Measurements from ENCODE around the gene MYLK4.

Gene MYLK4

GRCh38 chr6:2750832-2751231, at the start of gene MYLK4:
Gene MYLK4, minus strand, starts transcription at chr6:2750922. Its CDS starts 1,628 bp downstream, at chr6:2749294.
- Mint-ChIP-seq H3K4me3 (no peak within 1 kb of the TSS), H3K36me3 (ENCODE audit: low read depth) (no peaks in the 10 kb centered on the region), H3K9me3 (no peaks in the 10 kb centered on the region), H3K27ac (no peak within 1 kb of the TSS), H3K4me1 (ENCODE audit: low read depth) (peaks cover 5% of the 10 kb centered on the region), H3K27me3 (peaks cover 39% of the 10 kb centered on the region)
- DNase-seq: no peak

- DNase-seq: no peak
- H3K27me3 Mint-ChIP-seq: no peaks in the 10 kb centered on the region
- H3K4me3 Mint-ChIP-seq: no peak overlapping the region
- peaks cover 9% of the 10 kb centered on the region for H3K36me3 Mint-ChIP-seq (ENCODE audit: low read depth)
- no peaks in the 10 kb centered on the region for H3K9me3 Mint-ChIP-seq
- peak overlapping the region; percentile 51 for H3K27ac Mint-ChIP-seq
- peaks cover 39% of the 10 kb centered on the region for H3K4me1 Mint-ChIP-seq (ENCODE audit: low read depth)
Observed at GRCh38 chr6:2799936-2800527, 49.3 kb upstream of the MYLK4 start.

- Mint-ChIP-seq H3K4me3 (no peak overlapping the region), H3K9me3 (no peaks in the 10 kb centered on the region)
Observed at GRCh38 chr6:2798586-2799134, 47.9 kb upstream of the MYLK4 start.

GRCh38 chr6:2797564-2798031, 46.9 kb upstream of the MYLK4 start:
- no peak overlapping the region for H3K27ac Mint-ChIP-seq
- H3K27me3 Mint-ChIP-seq: no peaks in the 10 kb centered on the region
- H3K4me3 Mint-ChIP-seq: no peak overlapping the region
- H3K36me3 Mint-ChIP-seq (ENCODE audit: low read depth): peaks cover 9% of the 10 kb centered on the region
- H3K9me3 Mint-ChIP-seq: no peaks in the 10 kb centered on the region
- no peak for DNase-seq
- peaks cover 58% of the 10 kb centered on the region for H3K4me1 Mint-ChIP-seq (ENCODE audit: low read depth)

More at GRCh38 chr6:2798586-2799134, 47.9 kb upstream of the MYLK4 start:
- Mint-ChIP-seq H3K27me3 (no peaks in the 10 kb centered on the region), H3K27ac (no peak overlapping the region), H3K36me3 (ENCODE audit: low read depth) (peaks cover 9% of the 10 kb centered on the region), H3K4me1 (ENCODE audit: low read depth) (peaks cover 47% of the 10 kb centered on the region)
- no peak for DNase-seq

DNA sequence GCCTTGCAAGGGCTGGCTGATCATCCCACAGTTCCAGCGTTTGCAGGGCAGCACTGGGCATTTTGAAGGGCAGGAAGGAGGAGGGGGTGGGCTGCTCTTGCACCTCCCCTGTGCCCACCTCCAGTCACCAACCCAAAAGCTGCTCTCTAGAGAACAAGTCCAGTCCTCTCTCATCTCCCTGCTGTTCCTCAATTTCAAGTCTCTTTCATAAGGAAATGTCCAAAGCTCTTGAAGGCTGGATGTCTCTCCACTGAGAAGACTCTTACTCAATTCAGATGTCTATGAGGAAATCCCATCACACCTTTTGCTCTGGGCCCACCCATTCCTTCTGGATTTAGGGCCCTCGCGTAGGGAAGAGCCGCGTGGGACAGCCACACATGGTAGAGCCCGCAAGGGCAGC, 46.1 kb upstream of the MYLK4 start:
- H3K4me1 Mint-ChIP-seq (ENCODE audit: low read depth): peaks cover 63% of the 10 kb centered on the region
- no peak overlapping the region for H3K27ac Mint-ChIP-seq

DNA sequence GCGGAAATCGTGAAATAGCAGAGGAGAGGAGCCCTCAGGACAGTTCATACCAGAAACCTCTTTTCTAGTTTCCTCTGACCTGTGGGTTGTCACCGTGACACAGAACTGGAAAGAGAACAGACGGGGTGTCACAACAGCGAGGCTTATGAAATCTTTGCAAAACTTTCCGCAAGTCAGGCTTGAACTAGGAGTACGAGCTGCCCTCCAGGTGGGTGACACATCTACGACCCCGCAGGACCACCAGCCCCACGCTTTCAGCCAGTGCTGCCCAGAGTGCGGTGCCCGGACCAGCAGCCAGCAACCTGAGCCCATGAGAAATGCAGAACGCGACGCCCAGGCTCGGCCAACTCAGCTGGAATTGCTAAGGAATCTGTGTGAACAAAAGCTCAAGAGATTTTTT, 45.2 kb upstream of the MYLK4 start:
- H3K36me3 Mint-ChIP-seq (ENCODE audit: low read depth): peaks cover 12% of the 10 kb centered on the region
- H3K27ac Mint-ChIP-seq: no peak overlapping the region
- H3K4me1 Mint-ChIP-seq (ENCODE audit: low read depth): peaks cover 69% of the 10 kb centered on the region
- no peaks in the 10 kb centered on the region for H3K27me3 Mint-ChIP-seq
- no peaks in the 10 kb centered on the region for H3K9me3 Mint-ChIP-seq
- H3K4me3 Mint-ChIP-seq: no peak overlapping the region
- no peak for DNase-seq

More for the DNA sequence above, 46.1 kb upstream of the MYLK4 start:
- DNase-seq: no peak
- Mint-ChIP-seq H3K4me3 (no peak overlapping the region), H3K27me3 (no peaks in the 10 kb centered on the region), H3K36me3 (ENCODE audit: low read depth) (peaks cover 12% of the 10 kb centered on the region), H3K9me3 (no peaks in the 10 kb centered on the region)

- Mint-ChIP-seq H3K27ac (no peak overlapping the region), H3K27me3 (no peaks in the 10 kb centered on the region), H3K36me3 (ENCODE audit: low read depth) (peaks cover 11% of the 10 kb centered on the region), H3K4me1 (ENCODE audit: low read depth) (peaks cover 71% of the 10 kb centered on the region), H3K9me3 (no peaks in the 10 kb centered on the region), H3K4me3 (no peak overlapping the region)
- DNase-seq: no peak
Observed at GRCh38 chr6:2795162-2795561, 44.4 kb upstream of the MYLK4 start.

DNA sequence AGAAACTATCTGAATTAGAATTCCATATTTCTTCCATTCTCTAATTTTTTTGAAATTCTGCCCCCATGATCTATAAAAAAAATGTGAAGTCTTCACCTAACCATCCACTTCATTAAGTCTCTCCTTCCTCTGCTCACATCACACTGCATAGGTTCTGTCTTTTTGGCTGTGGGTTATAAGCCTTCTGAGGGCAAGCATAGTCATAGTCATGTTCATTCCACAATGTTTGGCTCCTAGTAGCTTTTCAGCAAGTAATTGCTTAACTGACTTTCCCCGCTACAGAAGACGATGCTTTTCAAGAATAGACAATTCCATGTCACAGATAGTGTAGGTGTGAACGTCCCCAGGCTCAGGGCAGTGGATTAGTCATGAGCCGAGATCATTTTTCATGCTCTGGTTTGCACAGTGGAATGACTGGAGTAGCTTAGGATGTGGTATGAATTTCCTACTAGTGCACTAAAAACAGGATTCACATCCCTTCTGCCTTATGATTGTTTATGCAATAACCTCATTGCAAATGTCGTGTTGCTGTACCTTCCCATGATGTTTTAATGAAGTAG, 43.5 kb upstream of the MYLK4 start:
- Mint-ChIP-seq H3K4me3 (no peak overlapping the region), H3K9me3 (no peaks in the 10 kb centered on the region), H3K36me3 (ENCODE audit: low read depth) (peaks cover 13% of the 10 kb centered on the region), H3K27ac (peak overlapping the region; percentile 93), H3K4me1 (ENCODE audit: low read depth) (peaks cover 64% of the 10 kb centered on the region), H3K27me3 (no peaks in the 10 kb centered on the region)
- DNase-seq: no peak

GRCh38 chr6:2793534-2794151, 42.9 kb upstream of the MYLK4 start:
- DNase-seq: peak; percentile 49
- peaks cover 16% of the 10 kb centered on the region for H3K36me3 Mint-ChIP-seq (ENCODE audit: low read depth)
- H3K9me3 Mint-ChIP-seq: no peaks in the 10 kb centered on the region
- H3K27ac Mint-ChIP-seq: peak overlapping the region; percentile 93
- H3K4me3 Mint-ChIP-seq: peak overlapping the region; percentile 54
- peaks cover 67% of the 10 kb centered on the region for H3K4me1 Mint-ChIP-seq (ENCODE audit: low read depth)
- no peaks in the 10 kb centered on the region for H3K27me3 Mint-ChIP-seq

- DNase-seq: no peak
- Mint-ChIP-seq H3K4me1 (ENCODE audit: low read depth) (peaks cover 63% of the 10 kb centered on the region), H3K27ac (peak overlapping the region; percentile 93), H3K9me3 (no peaks in the 10 kb centered on the region), H3K4me3 (no peak overlapping the region), H3K27me3 (no peaks in the 10 kb centered on the region), H3K36me3 (ENCODE audit: low read depth) (peaks cover 22% of the 10 kb centered on the region)
Observed at GRCh38 chr6:2792330-2793110, 41.8 kb upstream of the MYLK4 start.

DNA sequence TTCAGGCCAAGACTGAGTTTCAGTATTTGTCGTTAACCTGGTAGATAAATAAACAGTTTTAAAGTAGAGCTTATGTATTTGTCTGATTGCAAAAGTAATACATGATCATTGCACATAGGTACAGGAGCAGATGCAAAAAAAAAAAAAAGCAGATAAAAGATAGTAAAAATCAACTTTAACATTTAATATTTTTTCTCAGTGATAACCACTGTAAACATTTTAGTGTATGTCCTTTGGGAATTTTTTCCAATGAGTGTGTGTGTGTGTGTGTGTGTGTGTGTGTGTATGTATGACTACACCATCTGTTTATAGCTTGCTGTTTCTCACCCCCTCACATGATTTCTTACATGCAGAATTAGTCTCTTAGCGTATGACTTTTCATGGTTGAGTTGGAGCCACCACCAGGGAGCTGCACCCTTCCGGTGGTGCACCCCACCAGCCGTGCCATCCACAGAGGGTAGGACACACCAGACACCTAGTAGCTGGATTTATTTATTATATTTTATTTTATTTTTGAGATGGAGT, 40.8 kb upstream of the MYLK4 start:
- H3K36me3 Mint-ChIP-seq (ENCODE audit: low read depth): peaks cover 27% of the 10 kb centered on the region
- no peaks in the 10 kb centered on the region for H3K27me3 Mint-ChIP-seq
- peaks cover 53% of the 10 kb centered on the region for H3K4me1 Mint-ChIP-seq (ENCODE audit: low read depth)
- H3K27ac Mint-ChIP-seq: no peak overlapping the region
- H3K4me3 Mint-ChIP-seq: no peak overlapping the region
- H3K9me3 Mint-ChIP-seq: no peaks in the 10 kb centered on the region
- DNase-seq: no peak

- no peak overlapping the region for H3K4me3 Mint-ChIP-seq
- H3K9me3 Mint-ChIP-seq: no peaks in the 10 kb centered on the region
- peaks cover 49% of the 10 kb centered on the region for H3K4me1 Mint-ChIP-seq (ENCODE audit: low read depth)
- DNase-seq: no peak
- H3K36me3 Mint-ChIP-seq (ENCODE audit: low read depth): peaks cover 34% of the 10 kb centered on the region
- H3K27me3 Mint-ChIP-seq: no peaks in the 10 kb centered on the region
- no peak overlapping the region for H3K27ac Mint-ChIP-seq
Observed at GRCh38 chr6:2790588-2791449, 40.1 kb upstream of the MYLK4 start.

GRCh38 chr6:2786269-2786668, 35.5 kb upstream of the MYLK4 start:
- Mint-ChIP-seq H3K27ac (no peak overlapping the region), H3K9me3 (no peaks in the 10 kb centered on the region), H3K27me3 (no peaks in the 10 kb centered on the region), H3K36me3 (ENCODE audit: low read depth) (peaks cover 70% of the 10 kb centered on the region), H3K4me1 (ENCODE audit: low read depth) (peaks cover 27% of the 10 kb centered on the region), H3K4me3 (no peak overlapping the region)
- no peak for DNase-seq

All from activated T-cell treated with anti-CD3 and anti-CD28 coated beads, Interleukin-2, amount 50 U/mL, for 24 hours (primary cell).